NB4 (cell line): ENCODE measurements around the gene PSMD5.

ENCODE experiments used
- DNase-seq: peaks from one replicate; pipeline ENCODE4 v3.0.0; 2010; ENCODE audit warnings: low read depth
- H3K4me3 ChIP-seq: one replicate; pipeline ENCODE4 v1.5.1; 2011; ENCODE audit warnings: mild to moderate bottlenecking, low read depth, low read length, moderate library complexity
- CTCF ChIP-seq: IDR thresholded peaks from one replicate; pipeline ENCODE4 v1.5.1; 2012; ENCODE audit warnings: low read depth, low read length
- MYC ChIP-seq: IDR thresholded peaks from 2 replicates; pipeline ENCODE4 v1.6.1; 2011; ENCODE audit warnings: low read depth, low read length
- POLR2A ChIP-seq: IDR thresholded peaks from 2 replicates; pipeline ENCODE4 v1.6.1; 2011; ENCODE audit warnings: mild to moderate bottlenecking; ENCODE audit not compliant: insufficient read length; ENCODE audit errors: extremely low read depth
- TF ChIP-seq, protein P1 (sequence below): IDR thresholded peaks from 2 replicates; pipeline ENCODE4 v1.6.1; 2011; ENCODE audit warnings: low read depth, low read length

The PSMD5 gene

DNA sequence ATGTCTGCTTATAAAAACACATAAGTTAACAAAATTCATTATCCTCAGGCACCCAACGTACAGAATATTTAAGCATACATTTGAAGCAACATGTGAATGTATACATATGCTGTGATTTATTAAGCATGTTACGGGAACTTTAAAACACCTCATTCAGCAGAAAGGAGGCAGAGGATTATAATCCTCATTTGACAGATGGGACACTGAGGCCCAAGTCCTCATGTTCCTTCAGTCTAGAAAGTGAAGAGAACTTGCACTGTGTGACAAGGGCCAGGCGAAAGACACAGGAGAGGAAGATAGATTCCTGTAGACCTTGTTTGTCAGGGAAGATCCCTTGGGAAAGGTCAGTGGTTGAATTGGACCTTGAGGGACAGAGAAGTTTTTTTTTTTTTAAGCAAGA lies 7.6 kb upstream of the PSMD5 start:
- no peak overlapping the region for H3K4me3 ChIP-seq
- no peak for DNase-seq
- TF ChIP-seq CTCF: no peak
- no peak for TF ChIP-seq MYC
- TF ChIP-seq, protein P1, sequence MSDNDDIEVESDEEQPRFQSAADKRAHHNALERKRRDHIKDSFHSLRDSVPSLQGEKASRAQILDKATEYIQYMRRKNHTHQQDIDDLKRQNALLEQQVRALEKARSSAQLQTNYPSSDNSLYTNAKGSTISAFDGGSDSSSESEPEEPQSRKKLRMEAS: no peak
- no peak for TF ChIP-seq POLR2A

DNA sequence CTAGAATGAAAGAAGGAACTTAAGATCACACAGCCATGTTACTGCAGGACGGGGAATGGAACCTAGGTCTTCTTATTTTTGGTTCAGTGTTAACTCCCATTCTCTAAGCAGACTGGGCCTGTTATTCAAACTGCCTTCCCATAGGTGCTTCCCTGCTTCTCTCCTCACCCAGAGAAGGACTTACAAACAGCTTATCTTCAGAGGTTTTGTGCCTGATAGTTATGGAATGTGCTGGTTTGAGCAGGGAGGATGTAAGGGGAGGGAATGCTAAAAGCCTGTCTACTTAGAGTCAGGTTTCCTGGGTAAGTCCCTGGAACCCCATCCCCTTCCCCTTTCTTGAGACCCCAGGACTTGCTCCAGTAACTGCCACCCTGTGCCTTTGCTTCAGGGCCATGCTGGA lies 4.2 kb upstream of the PSMD5 start:
- DNase-seq: no peak
- H3K4me3 ChIP-seq: no peak overlapping the region
- TF ChIP-seq MYC: no peak
- TF ChIP-seq POLR2A: no peak
- no peak for TF ChIP-seq CTCF
- TF ChIP-seq, protein P1: no peak

DNA sequence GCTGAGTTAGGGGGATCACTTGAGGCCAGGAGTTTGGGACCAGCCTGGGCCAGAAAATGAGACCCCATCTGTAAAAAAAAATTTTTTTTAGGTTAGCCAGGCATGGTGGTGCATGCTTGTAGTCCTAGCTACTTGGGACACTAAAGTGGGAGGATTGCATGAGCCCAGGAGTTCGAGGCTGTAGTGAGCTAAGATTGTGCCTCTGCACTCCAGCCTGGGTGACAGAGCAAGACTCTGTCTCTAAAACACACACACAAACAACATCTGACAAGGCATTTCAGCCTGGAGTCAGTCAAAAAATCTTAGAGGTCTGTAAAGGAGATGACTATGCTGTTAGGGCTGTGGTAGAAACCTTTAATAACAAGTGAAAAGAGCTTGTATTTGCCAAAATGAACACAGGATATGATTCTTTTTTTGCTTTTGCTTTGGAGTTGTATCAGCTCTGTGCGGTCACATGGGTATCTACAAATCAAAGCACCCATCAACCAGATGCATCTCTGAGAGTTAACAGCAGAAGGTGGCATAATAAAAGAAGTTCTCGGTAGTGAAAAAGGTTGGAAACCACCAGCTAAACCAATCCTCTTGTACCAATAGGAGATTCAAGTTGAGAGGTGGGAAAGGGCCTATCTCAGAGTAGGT lies 3.6 kb upstream of the PSMD5 start:
- no peak for TF ChIP-seq POLR2A
- TF ChIP-seq, protein P1: no peak
- TF ChIP-seq CTCF: no peak
- TF ChIP-seq MYC: no peak
- H3K4me3 ChIP-seq: no peak overlapping the region
- no peak for DNase-seq

GRCh38 chr9:120845255-120845654 lies 2.5 kb upstream of the PSMD5 start:
- TF ChIP-seq CTCF (no peak), POLR2A (no peak), MYC (no peak)
- TF ChIP-seq, protein P1: no peak
- H3K4me3 ChIP-seq: no peak overlapping the region
- DNase-seq: no peak

DNA sequence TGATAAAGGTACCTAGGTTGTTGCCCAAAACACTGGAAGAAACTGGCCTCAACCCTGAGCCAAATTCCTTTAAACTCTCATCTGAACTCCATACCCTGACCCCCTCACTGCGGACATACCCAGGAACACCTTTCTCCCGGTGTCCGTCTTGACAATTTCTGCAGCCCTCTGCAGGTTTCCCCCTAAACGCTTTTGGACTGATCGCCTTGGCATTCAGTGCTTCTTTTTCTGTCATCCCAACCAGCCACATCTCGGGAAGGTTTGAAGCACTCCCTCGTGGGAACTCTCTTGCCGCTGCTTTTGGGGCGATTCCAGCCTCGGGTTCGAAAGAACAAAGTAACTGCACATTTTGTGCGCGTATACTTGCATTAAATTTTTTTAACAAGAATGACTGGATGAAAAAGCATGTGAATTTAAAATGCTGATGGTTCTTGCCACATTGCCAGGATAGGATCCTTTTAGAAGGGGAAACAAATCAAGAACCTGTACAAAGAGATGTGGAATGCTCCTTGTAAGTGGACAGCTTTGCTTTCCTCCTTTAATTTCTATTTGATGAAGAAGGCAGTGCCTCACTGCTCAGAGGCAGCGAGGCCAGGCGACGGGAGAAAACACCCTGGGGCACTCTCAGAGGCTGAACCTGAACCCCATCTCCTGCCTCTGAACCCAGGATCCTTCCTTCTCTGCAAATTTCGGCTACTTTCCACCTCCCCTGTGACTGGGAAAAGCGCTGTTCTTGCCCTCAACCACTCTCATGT lies 615 bp downstream of the PSMD5 start:
- DNase-seq: no peak
- peak overlapping the region; percentile 95 for H3K4me3 ChIP-seq
- TF ChIP-seq, protein P1: no peak
- TF ChIP-seq MYC (no peak), CTCF (no peak), POLR2A (no peak)
